GM21717 (cell line): Measurements from ENCODE around the gene RUNX2.

ENCODE experiments used
- ATAC-seq: cut with Tn5 transposase; IDR thresholded peaks from one replicate; pipeline ENCODE4 v1.9.1; 2021; ENCODE audit warnings: mild to moderate bottlenecking, moderate library complexity; ENCODE audit not compliant: unreplicated experiment

The RUNX2 gene

DNA sequence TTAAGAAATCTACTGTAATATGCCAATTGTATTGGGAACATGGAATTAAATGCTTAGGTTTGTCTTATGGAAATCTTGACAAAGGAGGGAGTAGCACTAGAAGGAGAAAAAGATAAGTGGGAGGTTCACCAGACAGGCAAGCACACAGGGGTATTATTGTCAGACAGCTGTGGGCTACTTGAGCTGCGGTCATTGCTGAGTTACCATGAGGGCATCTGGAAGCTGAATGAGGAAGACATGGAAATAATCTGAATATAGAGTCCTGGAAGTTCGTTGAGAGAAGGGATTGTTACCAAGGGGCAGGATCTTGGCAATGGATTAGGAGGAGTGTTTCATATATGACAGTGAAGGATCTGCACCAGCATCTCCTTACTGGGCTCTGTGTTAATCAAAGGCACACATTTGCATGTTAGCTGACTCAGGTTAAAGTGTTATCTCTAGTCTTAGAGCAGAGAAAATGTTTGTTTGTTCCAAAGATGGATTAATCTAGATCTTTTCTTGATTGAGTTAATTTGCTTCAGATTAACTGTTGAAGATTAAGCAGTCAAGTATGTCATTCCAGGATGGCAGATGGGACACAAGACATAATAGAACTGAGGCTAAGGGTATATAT lies 102.6 kb downstream of the RUNX2 start:
- ATAC-seq, result no peak

- ATAC-seq, result no peak
Observed at GRCh38 chr6:45431317-45432065, 103.4 kb downstream of the RUNX2 start.

DNA sequence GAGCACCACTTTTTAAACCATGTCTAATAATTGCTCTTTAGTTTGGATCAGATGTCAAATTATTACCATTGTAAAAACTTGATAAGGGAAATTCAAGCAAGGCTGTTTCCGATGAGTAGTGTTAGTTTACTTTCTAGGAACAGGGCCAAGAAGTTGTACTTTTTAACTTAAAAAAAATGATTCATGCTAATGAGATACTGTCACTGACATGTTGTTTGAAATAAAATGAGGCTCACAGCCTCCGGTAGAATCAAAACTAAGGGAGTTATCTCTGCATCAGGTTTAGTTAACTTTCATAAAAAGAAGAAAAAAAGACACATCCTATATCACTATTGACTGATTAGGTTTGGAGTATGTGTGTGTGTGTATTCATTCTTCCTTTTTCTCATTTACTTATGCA lies 104.8 kb downstream of the RUNX2 start:
- no peak for ATAC-seq

- ATAC-seq, result no peak
Observed at GRCh38 chr6:45433533-45434380, 105.6 kb downstream of the RUNX2 start.

GRCh38 chr6:45434381-45434700 lies 106.2 kb downstream of the RUNX2 start:
- no peak for ATAC-seq

- no peak for ATAC-seq
Observed at GRCh38 chr6:45436544-45437438, 108.7 kb downstream of the RUNX2 start.

DNA sequence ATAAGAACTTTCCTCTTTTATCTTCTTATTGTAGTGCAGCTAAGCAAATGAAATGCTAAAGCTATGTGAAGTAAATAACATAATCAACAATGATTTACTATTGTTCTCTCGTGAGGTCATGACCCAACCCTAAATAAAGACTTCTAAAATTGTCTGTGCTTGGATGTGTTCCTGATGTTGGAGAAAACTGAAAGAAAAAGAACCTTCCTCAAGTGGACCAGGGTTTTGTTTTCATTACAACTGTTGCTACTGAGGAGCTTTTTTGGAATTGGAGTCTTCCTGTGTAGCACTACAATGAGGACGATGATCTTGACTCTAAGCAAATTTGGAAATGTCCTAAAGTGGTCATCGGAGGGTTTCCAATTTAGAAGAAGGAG lies 109.3 kb downstream of the RUNX2 start:
- no peak for ATAC-seq

- ATAC-seq, result no peak
Observed at GRCh38 chr6:45438151-45438550, 110.0 kb downstream of the RUNX2 start.

DNA sequence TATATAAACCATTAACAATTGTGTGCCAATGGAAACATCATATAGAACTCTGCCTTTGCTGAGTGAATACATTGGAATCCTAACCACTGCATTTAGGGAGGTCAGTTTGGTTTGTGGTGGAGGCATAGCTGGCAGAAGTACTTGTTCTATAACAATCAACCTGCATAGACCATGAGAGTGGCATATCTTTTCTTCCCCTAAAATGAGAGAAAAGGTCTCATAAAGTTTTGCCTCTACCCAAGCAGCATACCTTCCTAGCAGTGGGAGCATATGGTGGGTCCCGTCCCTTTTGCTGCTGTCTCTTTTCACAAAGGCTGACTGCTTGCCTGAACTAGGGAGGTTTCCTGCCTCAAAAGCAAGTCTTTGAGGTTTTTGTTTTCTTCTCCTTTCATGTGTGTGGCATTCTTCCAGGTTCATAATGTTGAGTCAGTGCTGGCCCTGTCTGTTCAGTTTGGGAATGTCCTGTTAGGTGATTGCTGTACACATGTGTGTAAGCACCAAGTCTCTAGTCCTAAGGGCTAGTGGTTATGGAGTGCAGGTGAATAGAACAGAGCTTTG lies 110.8 kb downstream of the RUNX2 start:
- ATAC-seq, result no peak

DNA sequence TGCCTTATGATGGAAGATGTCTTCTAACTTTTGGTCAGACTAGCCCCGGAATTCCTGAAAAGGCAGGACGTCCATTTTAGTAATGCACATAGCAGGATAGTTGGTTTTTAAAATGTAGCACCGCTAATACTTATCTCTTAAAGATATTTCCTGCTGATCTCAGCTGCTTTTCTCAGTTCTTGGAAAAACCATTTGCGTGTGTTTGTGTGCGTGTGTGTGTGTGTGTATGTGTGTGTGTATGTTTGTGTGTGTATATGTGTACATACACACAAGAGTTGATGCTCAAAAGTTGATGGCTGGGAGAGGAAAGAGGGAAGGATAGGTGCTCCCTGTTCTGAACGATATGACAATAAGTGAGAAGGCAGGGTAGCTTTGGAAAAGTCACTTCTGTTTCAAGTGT lies 111.3 kb downstream of the RUNX2 start:
- ATAC-seq, result no peak

DNA sequence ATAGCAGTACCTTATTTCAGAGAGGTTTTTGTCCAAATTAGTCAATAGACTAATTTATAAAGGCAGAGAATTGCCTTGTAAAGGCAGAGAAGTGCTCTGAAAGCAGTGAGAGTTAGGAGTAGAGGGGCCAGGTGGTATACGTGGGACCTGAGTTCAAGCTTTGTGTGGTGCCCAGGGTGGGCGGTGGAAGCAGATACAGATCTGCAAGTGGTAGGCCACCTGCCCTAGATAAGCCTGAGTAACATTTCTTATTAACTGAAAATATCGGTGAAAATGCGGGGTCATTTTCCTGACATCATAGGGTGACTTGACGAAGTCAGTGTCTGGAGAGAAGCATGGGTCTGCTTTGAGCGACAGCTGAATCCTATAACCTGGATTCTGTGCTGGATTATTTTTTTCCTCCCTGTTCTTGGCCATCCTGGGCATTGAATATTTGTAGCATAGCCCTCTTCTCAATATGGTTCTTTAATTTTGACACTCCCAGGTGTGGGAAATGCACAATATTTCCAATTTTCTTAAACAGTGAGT lies 111.8 kb downstream of the RUNX2 start:
- ATAC-seq, result no peak

DNA sequence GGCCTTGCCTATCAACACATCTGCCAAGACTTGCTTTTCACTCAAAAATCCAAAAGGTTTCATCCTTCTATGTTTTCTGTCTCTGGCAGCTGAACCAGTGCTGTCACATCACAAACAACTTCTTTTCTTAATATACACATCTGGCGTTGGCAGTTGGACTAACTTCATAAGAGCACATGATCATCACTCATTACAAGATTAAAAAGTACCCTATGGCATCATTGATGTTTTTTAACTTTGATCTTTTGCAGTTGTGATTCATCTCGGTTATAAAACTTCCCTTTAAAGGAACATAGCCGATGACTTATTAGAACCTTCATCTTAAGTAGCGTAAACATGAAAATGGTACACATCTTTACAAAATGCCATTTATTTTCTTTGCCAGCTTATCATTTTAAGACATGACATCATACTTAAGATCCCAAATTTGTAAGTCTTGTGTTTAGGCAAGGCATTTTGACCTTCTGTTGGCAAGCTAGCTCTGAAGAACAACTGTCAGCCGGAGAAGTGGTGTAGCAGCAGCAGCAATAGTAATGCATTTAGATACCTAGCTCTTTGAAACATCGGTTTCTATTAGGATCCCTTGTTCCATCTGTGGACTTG lies 113.8 kb downstream of the RUNX2 start:
- ATAC-seq, result no peak

GRCh38 chr6:45442716-45443115 lies 114.6 kb downstream of the RUNX2 start:
- no peak for ATAC-seq

DNA sequence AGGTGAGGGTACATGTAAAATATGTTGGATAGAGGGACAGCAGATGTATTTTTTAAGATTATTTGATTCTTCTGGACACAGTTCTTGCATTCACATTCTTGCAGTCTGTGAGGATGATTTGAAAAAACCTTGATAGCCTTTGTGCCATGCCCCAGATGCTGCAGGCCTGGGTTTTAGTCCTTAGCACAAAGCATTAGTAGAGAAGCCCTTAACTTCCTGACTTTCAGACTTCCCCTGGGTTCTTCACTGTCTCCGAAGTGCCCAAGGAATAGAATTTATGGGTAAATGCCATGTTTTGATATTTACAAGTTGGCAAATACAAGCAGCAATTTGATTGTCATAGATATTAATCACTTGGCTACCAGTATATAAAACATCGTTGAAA lies 117.2 kb downstream of the RUNX2 start:
- no peak for ATAC-seq

DNA sequence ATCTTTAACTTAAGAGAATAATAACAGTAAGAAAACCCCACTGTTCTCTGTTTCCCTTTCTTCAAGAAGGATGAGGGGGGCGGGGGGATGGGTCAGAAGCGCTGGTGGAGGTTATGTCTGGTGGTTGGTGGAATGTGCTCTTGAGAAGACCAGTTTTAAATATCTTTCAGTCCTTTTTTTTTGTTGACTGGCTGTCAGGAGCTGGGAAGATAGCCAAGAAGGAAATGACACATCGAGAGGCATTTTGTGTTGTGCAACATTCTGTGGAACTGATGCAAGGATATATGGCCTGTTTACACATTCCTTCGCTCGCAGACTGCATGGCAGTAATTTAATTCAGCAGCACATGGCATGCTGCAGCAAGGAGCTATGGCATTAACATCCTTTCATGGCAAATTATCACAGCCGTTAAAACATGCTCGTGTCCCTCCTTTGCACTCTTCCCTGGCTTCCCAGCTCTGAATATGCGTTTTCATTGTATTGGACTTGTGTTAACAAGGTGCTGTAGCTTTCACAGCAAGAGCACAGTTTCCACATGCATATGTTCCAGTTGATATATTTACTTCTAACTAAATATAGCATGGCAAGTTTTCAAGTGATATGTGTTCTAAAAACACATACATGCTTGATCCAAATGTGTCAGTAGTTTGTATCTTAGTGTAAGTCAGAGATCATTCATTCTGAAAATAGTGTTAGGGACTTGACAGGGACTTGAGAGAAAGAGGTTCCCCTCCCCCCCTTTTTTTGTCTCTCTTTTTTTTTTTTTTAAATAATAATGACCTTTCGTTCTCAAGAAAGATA lies 117.8 kb downstream of the RUNX2 start:
- no peak for ATAC-seq

- no peak for ATAC-seq
Observed at GRCh38 chr6:45447005-45447404, 118.9 kb downstream of the RUNX2 start.

GRCh38 chr6:45447716-45448115 lies 119.6 kb downstream of the RUNX2 start:
- ATAC-seq, result no peak

- ATAC-seq, result no peak
Observed at GRCh38 chr6:45448417-45449389, 120.6 kb downstream of the RUNX2 start.
